Liver (tissue), 9 donors: ENCODE data around the gene BAIAP2. TPM values are rescaled to one million over a fixed set of nuclear protein-coding genes. Genes with fewer than 3 reads are reported as not detected.
A peak's percentile ranks its signal among the peaks of the same experiment; 100 is the strongest.
"Not testable (repeated sequence)": the region's sequence is repeated elsewhere in the genome, so short reads cannot be mapped to it uniquely, and the experiment has no call there.

ENCODE experiments used
- DNase-seq: peaks from one replicate; pipeline ENCODE4 v3.0.0-alpha.2; 2017; ENCODE audit warnings: low spot score
- H3K27ac ChIP-seq, 2 donors: one replicate each; pipeline ENCODE4 v1.7.0; 2013; ENCODE audit warnings: inconsistent platforms in 2 of 2, low read length in 2 of 2, control low read depth in 1 of 2, low read depth in 1 of 2, mild to moderate bottlenecking in 1 of 2
- H3K27me3 ChIP-seq, 4 donors: one replicate each; pipeline versions ENCODE4 v1.6.1 to v1.7.0; 2013; ENCODE audit warnings: low read length in 3 of 4, inconsistent platforms in 1 of 4, mild to moderate bottlenecking in 1 of 4, moderate library complexity in 1 of 4; ENCODE audit not compliant: control insufficient read depth in 4 of 4, insufficient read depth in 4 of 4
- H3K36me3 ChIP-seq, 4 donors: one replicate each; pipeline versions ENCODE4 v1.6.1 to v1.7.0; 2013; ENCODE audit warnings: low read length in 3 of 4, mild to moderate bottlenecking in 3 of 4, low read depth in 1 of 4, moderate library complexity in 1 of 4; ENCODE audit not compliant: control insufficient read depth in 4 of 4, insufficient read depth in 3 of 4
- H3K4me1 ChIP-seq, 4 donors: one replicate each; pipeline versions ENCODE4 v1.6.1 to v1.7.0; 2013; ENCODE audit warnings: low read length in 3 of 4, mild to moderate bottlenecking in 3 of 4, moderate library complexity in 1 of 4; ENCODE audit not compliant: control insufficient read depth in 4 of 4, insufficient read depth in 4 of 4
- H3K4me3 ChIP-seq, 3 donors: one replicate each; pipeline versions ENCODE4 v1.6.1 to v1.7.0; 2013; ENCODE audit warnings: low read length in 3 of 3, control low read depth in 1 of 3, low read depth in 1 of 3, mild to moderate bottlenecking in 1 of 3
- H3K9ac ChIP-seq, 2 donors: one replicate each; pipeline ENCODE4 v1.7.0; 2013; ENCODE audit warnings: low read length in 2 of 2, mild to moderate bottlenecking in 2 of 2, moderate library complexity in 2 of 2, control low read depth in 1 of 2, low read depth in 1 of 2
- H3K9me3 ChIP-seq, 4 donors: one replicate each; pipeline versions ENCODE4 v1.6.1 to v1.7.0; 2013; ENCODE audit warnings: low read length in 3 of 4; ENCODE audit not compliant: control insufficient read depth in 4 of 4
- EGR1 ChIP-seq, 2 donors: IDR thresholded peaks; 2 replicates each; pipeline ENCODE4 v1.6.1; 2016 to 2018; ENCODE audit warnings: antibody characterized with exemption in 2 of 2, low read depth in 2 of 2
- FOXA1 ChIP-seq: IDR thresholded peaks from 2 replicates; pipeline ENCODE4 v1.6.1; 2016; ENCODE audit warnings: antibody characterized with exemption
- FOXA2 ChIP-seq: IDR thresholded peaks from 2 replicates; pipeline ENCODE4 v1.6.1; 2016; ENCODE audit warnings: antibody characterized with exemption
- GABPA ChIP-seq, 2 donors: IDR thresholded peaks in 1 of 2; conservative IDR thresholded peaks in 1 of 2; 2 replicates each; pipeline ENCODE4 v1.6.1; 2016; ENCODE audit warnings: antibody characterized with exemption in 2 of 2, mild to moderate bottlenecking in 1 of 2, moderate library complexity in 1 of 2
- HNF4G ChIP-seq: IDR thresholded peaks from 2 replicates; pipeline ENCODE4 v1.6.1; 2016; ENCODE audit warnings: antibody characterized with exemption
- JUND ChIP-seq, 2 donors: IDR thresholded peaks; 2 replicates each; pipeline ENCODE4 v1.6.1; 2016; ENCODE audit warnings: antibody characterized with exemption in 2 of 2
- MAX ChIP-seq: IDR thresholded peaks from 2 replicates; pipeline ENCODE4 v1.6.1; 2016; ENCODE audit warnings: antibody characterized with exemption
- RAD21 ChIP-seq, 2 donors: IDR thresholded peaks; 2 replicates each; pipeline ENCODE4 v1.6.1; 2016; ENCODE audit warnings: antibody characterized with exemption in 2 of 2, mild to moderate bottlenecking in 2 of 2
- SP1 ChIP-seq: IDR thresholded peaks from 2 replicates; pipeline ENCODE4 v1.6.1; 2018; ENCODE audit warnings: antibody characterized with exemption, mild to moderate bottlenecking
- YY1 ChIP-seq: IDR thresholded peaks from 2 replicates; pipeline ENCODE4 v1.6.1; 2016; ENCODE audit warnings: antibody characterized with exemption, mild to moderate bottlenecking
- WGBS: extraction: QIAGEN DNeasy Blood & Tissue Kit; methylation state at CpG from one replicate; pipeline ENCODE4 v1.1.7; 2013; 5-methylcytosine and 5-hydroxymethylcytosine counted together
- polyA plus RNA-seq, 2 donors: library from polyadenylated mRNA; stranded (reverse) in 1 of 2; unstranded in 1 of 2; fragments of 200-250 nt in 1 of 2; fragments of >200 nt in 1 of 2; fragmentation: Nextera tagmentation in 1 of 2; extraction: Ambion mirVana in 1 of 2; gene quantifications; one replicate each; pipeline versions ENCODE4 v1.2.1 to v1.2.3, GENCODE V29; 2013 to 2015
- total RNA-seq, 2 donors: library from RNA; depleted of rRNA; stranded (reverse); fragments of >200 nt; gene quantifications; one replicate each; pipeline ENCODE4 v1.2.3, GENCODE V29; 2014
- donor health status: healthy.
- donor health status: healthy.
- donor health status: healthy.
- donor health status: healthy.
- donor health status: healthy.

Gene BAIAP2
- total and polyA plus RNA-seq, 4 donors, result 8.1 to 61.3 (median 44.9) TPM

- Histone ChIP-seq H3K9me3 (no peaks in the 10 kb centered on the region), H3K9ac (no peak overlapping the region), H3K27ac (no peak overlapping the region), H3K27me3 (no peaks in the 10 kb centered on the region), H3K36me3 (peaks cover 0 to 12% (median 6%) of the 10 kb centered on the region in 4 donors), H3K4me1 (peaks cover 0 to 12% (median 8%) of the 10 kb centered on the region in 4 donors), H3K4me3 (no peak overlapping the region)
- DNase-seq, result no peak
- TF ChIP-seq HNF4G (no peak), JUND (IDR thresholded peaks at IDR 0.05) (no peak), YY1 (no peak), FOXA2 (no peak)
- 93% methylated on average over 17 of the region's 17 CpGs for WGBS
These were observed 40.4 kb downstream of the BAIAP2 start for GRCh38 chr17:81075307-81075706.

- 84% methylated on average over 14 of the region's 14 CpGs for WGBS
- TF ChIP-seq MAX, result no peak
- no peak for TF ChIP-seq HNF4G
- no peak for TF ChIP-seq EGR1 (IDR thresholded peaks at IDR 0.05; ENCODE audit: low read depth in 2 of 2)
- no peak for TF ChIP-seq FOXA1
- TF ChIP-seq GABPA (IDR thresholded peaks at IDR 0.05 in 1 of 2, conservative IDR thresholded peaks at IDR 0.05 in 1 of 2), result no peak
- H3K27me3 ChIP-seq, result no peaks in the 10 kb centered on the region
- no peak overlapping the region for H3K4me3 ChIP-seq
- H3K27ac ChIP-seq, result no peak overlapping the region
- DNase-seq, result no peak
- H3K4me1 ChIP-seq, result peaks cover 2 to 18% (median 11%) of the 10 kb centered on the region in 4 donors
- peaks cover 0 to 12% (median 6%) of the 10 kb centered on the region in 4 donors for H3K36me3 ChIP-seq
- H3K9ac ChIP-seq, result no peak overlapping the region
- H3K9me3 ChIP-seq, result no peaks in the 10 kb centered on the region
These were observed 41.3 kb downstream of the BAIAP2 start for GRCh38 chr17:81076141-81076679.

- not testable (repeated sequence) for H3K4me3 ChIP-seq, DNase-seq, H3K36me3 ChIP-seq, H3K27ac ChIP-seq, H3K9me3 ChIP-seq, H3K27me3 ChIP-seq, H3K9ac ChIP-seq
- H3K4me1 ChIP-seq, result peaks cover 13 to 37% (median 26%) of the 10 kb centered on the region in 4 donors
- 96% methylated on average over 45 of the region's 45 CpGs for WGBS
These were observed 43.3 kb downstream of the BAIAP2 start for GRCh38 chr17:81078026-81078913.

GRCh38 chr17:81080019-81080418 is 45.1 kb downstream of the BAIAP2 start:
- no peak overlapping the region for H3K4me3 ChIP-seq
- WGBS, result 78% methylated on average over 19 of the region's 19 CpGs
- no peaks in the 10 kb centered on the region for H3K9me3 ChIP-seq
- TF ChIP-seq EGR1 (IDR thresholded peaks at IDR 0.05; ENCODE audit: low read depth in 2 of 2) (no peak), SP1 (no peak), RAD21 (IDR thresholded peaks at IDR 0.05) (no peak), YY1 (no peak)
- H3K9ac ChIP-seq, result no peak overlapping the region
- H3K27ac ChIP-seq, result peak overlapping the region in 1 of 2 donors; percentile 28
- no peak for DNase-seq
- H3K36me3 ChIP-seq, result peaks cover 0 to 7% (median 4%) of the 10 kb centered on the region in 4 donors
- peaks cover 20 to 54% (median 37%) of the 10 kb centered on the region in 4 donors for H3K4me1 ChIP-seq
- H3K27me3 ChIP-seq, result no peaks in the 10 kb centered on the region
